HG03432 (cell line): ENCODE data around the gene TIAM1.

Experiments
- ATAC-seq: cut with Tn5 transposase; IDR thresholded peaks from one replicate; pipeline ENCODE4 v1.9.1; 2021; ENCODE audit warnings: mild to moderate bottlenecking, moderate library complexity; ENCODE audit not compliant: unreplicated experiment

Gene TIAM1

DNA sequence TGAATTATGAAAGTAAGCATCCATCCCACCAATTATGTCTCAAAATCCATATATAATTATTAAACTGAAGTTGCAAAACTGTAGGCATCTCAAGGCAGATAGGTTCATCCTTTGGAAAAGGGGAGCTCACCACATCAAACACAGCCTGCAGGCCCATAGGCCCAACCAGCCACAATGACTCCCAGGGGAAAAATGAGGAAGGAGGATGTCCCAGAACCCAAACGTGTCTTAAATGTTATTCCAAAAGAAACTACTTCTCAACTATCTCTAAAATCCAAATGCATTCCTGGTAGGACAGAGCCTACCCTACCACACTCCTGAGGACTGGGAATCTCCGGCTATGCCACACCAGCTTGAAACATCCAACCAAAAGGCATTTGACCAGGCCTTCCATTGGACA lies 12.8 kb downstream of the TIAM1 start:
- ATAC-seq: no peak

DNA sequence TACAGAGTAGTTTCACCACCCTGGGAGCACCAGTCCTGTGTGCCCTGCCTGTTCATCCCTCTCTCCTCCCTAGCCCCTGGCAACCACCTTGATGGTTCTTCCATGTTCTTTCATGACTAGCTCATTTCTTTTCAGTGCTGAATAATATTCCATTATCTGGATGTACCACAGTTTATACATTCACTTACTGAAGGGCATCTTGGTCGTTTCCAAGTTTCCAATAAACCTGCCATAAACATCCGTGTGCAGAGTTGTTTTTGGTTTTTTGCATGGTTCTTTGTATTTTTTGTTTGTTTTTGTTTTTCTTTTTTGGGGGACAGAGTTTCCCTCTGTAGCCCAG lies 13.9 kb downstream of the TIAM1 start:
- no peak for ATAC-seq

DNA sequence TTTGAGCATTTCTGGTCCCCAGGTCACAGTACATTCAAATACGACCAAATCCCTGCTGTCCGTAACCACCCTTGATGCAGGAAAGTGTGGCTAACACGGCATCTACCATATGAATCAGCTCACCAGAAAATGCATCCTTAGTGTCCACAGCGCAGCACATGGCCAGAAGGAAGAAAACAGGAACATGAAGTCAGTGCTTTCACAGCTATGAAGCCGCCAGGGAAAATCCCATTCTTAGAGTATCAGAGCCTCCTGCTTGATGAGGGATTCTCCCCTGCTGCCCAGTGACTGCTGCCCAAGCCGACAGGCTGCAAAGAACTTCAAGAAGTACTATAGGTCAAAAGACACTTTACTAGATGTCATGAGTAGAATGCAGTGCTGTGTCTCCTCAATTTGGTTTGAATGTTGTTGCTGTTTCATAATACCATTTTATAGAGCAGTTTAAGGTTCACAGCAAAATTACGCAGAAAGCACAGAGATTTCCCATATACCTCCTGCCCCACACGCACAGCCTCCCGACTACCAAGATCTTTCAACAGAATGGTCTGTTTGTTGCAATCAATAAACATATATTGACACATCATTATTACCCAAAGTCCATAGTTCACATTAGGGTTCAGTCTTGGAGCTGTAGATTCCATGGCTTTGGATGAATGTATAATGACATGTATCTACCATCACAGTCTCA lies 14.5 kb downstream of the TIAM1 start:
- ATAC-seq: no peak

DNA sequence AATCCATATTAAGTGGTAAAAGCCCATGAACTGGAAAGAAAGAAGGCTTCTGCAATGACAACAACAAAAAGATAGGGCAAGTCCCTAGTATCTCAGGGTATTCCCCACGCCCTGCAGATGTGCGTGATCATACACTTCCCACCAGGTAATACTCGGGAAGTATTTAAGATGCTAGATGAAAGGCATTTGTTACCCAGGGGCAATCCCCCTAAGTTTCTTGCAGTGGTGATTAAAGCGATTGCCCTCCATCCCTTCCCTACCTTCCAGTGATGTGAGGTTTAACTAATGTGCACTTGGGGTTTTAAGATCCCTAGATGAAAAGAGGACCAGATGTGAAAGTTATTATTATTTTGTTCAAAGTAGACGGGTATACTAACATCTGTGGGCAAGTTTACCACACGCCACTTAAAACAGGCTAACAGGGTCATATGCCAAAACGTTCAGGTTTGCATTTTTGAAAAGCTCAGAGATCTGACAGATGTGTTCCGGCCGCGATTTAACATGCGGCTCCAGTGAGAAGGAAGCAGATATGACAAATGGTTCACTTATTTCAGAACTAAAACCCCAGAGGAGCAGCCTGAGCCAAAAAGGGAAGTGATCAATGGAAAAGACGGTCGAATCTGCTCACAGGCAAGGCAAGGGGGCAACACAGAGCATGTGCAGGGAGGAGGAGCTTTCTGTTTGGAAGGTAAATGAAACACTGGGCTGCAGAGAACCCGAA lies 17.4 kb downstream of the TIAM1 start:
- ATAC-seq: peak; percentile 98

DNA sequence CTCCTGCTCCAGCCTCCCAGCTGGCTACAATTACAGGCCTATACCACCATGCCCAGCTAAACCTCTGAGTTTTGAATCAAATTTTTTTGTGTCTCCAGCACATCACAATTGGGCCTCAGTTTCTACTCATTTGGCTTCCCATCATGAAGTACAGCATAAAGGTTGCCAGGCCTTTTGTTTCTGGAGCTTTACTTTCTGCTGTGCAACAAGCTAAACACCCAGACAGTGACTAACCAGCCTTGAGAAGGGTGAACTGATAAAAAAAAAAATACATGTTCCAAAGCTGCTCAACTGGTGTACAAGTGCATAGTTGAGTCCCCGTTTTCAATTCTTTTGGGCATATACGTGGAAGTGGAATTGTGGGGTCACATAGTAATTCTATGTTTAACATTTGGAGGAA lies 25.1 kb downstream of the TIAM1 start:
- ATAC-seq: no peak

DNA sequence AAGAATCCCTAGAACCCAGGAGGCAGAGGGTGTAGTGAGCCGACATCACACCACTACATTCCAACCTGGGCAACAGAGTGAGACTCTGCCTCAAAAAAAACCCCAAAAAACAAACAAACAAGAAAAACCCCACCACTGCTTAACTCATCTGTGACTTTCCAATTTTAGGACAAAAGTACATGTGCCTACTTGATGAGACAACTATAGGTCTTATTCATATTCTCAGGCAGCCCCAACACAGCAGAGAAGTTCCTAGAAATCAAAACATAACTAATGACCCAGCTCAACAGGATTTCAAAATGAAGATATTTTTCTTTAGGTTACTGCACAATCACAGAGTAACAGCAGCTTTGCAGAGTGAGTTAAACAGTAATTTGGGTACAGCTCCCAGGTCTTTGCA lies 26.4 kb downstream of the TIAM1 start:
- ATAC-seq: no peak

DNA sequence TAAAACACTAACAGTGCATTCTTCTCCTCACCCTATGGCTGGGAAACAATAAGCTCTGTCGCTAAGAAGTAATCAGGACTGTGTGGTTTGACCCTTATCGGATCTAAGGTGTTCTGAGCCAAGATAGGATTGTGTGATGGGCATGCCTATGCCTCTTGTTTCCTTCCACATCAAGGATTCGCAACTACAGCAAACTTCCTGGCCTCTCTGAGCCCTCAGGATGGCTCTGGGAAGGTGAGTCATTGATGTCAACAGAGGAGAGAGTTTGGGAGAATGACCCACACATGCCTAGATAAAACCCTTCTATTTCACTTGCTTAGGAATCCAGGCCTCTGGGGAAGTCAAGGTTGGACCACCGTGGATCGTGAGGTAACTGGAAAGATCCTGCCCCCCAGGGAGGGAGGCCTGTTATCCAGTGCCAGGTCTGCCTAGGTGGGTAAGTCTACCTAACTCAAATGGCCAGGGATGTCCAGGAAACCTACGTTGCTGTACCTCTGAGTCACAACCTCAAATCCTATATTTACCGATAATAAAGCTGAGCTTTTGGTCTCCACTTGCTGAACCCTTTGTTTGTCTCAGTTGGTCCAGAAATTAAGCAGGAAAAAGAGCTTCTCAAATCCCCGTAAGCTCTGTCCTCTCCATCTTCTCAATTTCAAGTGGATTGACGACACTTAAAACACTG lies 27.4 kb downstream of the TIAM1 start:
- ATAC-seq: no peak

DNA sequence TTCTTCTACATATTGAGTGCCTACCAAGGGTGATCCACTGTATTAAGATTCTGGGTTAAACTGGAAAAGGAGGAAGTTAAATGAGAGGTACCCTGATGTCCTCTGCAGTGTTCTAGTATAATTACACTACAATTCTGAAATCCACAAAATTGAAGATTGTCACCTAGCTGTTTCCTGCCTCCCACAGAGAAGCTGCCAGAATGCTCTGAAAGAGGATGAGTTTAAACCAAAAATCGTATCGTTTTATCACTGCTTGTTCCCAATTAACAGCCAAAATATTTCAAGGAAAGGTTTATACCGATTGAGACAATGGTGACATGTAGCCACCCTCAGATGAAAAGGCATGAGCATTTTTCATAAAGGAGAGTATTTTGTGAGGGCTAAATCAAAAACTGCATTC lies 28.0 kb downstream of the TIAM1 start:
- ATAC-seq: no peak

DNA sequence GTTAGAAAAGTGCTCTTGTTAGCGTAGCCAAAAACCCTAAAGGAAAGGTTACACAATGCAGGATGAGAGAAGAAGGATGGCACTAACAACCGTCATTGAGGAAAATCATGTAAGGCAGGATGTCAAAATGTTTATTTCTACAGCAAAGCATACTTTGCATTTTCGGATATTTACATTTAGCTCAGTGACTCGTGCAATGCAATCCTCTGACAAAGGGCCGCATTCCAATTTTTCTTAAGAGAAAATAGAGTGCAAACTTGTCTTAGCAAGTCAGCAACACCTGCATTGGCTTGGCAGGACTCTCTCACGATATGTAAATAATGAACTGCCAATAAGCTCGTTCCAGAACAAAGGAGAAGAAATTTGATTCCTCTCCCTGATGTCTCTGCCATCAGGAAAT lies 33.3 kb downstream of the TIAM1 start:
- ATAC-seq: no peak

DNA sequence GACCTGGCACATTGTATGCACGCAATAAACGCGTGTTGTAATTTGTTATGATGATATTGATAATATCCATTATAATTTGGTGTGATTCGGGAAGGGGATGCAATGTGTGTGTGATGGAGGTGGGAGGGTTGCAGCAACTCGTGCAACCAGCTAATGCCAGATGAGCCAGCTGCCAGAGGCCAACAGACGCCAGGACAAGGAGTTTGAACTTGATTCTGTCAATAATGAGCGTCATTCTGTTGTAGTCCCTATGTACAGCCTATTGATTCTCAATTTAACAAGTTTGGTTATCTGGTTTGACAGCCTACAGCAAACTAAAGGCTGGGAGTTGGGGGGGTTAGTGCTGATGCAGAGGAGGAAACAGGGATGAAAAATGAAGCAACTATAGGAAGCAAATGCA lies 35.5 kb downstream of the TIAM1 start:
- no peak for ATAC-seq

DNA sequence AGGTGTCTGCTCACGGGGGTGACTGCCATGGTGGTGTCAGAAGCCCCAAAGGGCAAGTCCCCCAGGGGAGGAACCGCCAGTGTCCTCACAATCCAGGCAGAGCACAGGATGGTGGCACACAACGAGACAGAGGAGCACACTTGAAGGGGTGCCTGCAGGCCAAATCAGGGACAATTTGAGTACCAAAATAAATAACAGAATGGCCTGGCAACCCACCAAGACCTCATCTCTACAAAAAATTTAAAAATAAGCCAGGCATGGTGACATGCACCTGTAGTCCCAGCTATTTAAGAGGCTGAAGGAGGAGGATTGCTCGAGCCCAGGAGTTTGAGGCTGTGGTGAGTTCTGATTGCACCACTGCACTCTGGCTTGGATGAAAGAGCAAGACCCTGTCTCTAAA lies 38.2 kb downstream of the TIAM1 start:
- no peak for ATAC-seq

DNA sequence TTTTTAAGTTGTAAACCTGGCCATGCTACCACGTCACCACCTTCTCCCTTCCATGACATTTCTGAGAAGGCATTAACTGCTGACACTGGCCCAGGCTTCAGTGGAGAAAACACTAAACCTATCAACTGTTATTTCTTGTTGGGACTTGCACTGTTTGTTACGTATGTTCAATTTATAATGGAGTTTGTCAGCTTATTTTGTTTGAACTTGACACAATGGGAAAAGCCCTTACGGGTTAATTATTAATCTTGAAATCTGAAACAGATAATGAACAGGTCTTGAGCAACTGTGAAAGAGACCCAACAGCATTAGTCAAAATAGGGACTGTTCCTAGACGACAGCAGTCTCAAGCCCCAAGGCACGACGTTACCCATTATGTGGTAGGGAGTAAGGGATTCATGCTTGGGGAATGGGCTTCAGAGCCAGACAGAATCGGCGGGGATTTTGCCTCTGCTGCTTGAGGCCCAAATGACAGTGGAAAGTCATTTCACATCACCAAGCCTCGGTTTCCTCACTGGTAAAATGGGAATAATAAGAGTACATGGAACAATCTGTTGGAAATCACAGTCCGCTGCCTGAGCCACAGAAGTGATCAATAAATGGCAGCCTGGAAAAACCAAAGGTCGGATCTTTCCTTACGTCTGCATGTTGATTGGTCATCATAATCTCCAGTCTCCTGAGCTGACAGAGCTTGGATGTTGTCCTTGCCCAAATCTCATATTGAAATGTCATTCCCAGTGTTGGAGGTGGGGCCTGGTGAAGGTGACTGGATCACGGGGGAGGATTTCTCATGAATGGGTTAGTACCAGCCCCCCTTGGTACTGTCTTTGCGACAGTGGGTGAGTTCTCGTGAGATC lies 44.5 kb downstream of the TIAM1 start:
- ATAC-seq: peak; percentile 66

DNA sequence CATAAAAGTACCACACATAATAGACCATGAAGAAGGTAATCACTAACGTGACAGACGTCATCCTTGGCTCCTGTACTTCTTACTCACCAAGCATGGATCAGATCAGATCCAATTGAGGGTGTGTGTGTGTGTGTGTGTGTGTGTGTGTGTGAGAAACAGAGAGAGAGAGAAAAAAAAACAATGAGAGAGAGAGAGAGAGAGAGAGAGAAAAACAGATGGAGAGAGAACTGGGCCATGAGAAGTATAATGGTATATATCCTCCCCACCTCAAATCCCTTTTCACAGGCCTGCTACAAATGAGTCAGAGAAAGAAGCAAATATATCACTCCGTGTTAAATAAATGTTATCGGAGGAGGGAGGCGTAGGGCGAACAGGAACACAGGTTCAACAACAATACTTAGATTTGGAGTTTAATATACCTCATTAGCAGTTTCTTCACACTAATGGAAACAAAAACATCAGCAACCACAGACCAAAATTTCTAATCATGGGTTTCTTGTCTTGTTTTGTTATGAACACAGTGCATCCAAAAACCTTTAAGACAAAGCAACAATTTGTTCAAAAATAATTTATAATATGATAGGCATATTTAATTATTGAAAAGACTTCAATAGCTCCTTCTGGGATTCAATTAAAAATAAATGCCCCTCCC lies 45.3 kb downstream of the TIAM1 start:
- ATAC-seq: no peak

DNA sequence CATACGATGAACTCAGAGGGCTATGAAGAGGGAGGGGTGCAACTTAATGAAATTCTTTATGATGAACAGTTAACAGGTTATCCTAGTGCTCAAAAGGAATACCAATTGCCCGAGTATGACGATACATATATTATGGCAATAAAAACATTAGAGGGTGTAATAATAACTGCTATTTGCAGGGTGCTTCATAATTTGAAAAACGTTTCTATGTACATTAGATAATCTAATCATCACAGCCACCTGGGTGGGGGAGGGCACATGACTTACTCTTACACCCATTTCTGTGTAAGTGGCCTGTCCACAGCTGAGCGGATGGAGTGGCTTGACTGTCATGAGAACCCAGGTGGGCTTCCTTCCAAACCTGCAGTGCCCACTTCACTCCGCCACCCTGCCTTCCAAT lies 46.3 kb downstream of the TIAM1 start:
- no peak for ATAC-seq

DNA sequence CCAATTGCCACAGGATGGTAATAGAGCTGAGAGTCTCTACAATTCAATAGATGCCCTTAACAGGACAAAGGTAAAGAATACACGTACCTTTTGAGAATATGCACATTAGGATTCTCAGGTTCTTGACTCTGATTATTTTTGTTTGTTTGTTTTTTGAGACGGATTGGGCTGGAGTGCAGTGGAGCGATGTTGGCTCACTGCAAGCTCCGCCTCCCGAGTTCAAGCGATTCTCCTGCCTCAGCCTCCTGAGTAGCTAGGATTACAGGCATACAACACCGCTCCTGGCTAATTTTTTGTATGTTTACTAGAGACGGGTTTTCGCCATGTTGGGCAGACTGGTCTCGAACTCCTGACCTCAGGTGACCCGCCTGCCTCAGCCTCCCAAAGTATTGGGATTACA lies 48.4 kb downstream of the TIAM1 start:
- no peak for ATAC-seq

DNA sequence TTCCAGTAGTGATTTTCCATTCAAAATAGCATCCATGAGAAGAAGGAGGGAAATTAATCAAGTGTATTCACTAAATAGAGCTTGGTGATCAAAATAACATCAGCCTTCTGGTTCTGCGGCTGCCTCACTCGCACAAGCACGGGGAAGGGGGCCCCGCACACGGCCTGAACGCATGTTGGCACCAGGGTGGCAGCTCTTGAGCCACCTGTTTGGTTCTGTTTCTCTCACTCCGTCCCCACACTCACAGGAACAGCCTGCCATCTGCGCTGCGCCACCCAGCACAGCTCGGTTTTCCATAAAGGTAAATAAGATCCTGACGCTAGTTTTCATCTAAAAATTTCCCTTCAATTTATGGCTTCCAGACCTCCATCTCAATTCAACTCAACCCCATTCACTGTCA lies 49.4 kb downstream of the TIAM1 start:
- no peak for ATAC-seq

DNA sequence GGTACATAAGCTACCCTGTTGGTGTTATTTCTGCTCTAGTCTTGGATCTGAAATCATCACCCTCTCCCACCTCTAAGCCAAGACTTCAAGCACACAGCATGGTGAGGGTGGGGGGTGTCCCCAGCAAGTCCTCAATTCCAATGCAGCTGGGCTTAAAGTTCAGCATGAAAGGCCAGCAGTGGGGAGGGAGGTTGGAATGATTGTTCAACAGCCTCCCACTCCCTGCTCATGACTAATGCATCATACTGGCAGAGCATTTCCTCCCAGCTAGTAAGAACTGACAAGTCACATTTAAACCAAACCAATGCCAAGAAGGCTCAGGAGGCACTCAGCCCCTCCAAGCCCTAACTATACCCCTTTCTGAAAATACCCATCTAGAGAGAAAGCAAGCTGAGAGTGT lies 50.1 kb downstream of the TIAM1 start:
- no peak for ATAC-seq

DNA sequence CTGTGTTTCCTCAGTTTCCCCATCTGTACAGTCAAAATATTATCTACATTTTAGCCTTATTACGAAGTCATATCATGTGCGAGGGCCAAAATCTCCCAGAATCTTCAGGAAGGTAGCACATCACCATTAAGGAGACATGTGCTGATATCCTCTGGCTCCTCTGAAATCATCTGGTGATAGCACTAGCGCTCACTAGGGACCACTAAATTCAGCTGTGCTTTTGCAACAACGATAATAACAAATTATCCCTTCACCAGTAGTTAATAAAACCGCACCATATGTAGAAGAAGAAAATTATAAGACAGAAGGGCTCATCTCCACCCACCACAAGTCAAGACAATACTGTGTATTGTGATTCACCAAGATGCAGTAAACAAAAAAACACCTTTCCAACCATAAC lies 53.3 kb downstream of the TIAM1 start:
- no peak for ATAC-seq

DNA sequence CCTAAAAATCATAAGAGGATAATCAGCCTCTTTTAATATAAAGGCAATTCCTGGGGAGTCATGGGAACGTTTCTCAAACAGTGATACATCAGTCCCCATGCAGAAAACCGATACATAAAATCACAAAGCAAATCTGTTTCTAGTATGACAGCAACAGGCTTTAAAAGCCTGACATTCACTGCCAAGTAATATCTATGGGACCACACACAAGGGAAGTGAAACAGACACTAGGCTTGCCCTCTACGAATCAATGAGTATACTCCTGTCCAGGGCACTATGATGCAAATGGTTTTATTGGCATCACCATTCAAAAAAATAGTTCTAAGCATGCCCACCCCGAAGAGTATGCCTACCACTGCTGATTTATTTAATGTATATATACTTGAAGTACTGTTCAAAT lies 54.4 kb downstream of the TIAM1 start:
- ATAC-seq: no peak

DNA sequence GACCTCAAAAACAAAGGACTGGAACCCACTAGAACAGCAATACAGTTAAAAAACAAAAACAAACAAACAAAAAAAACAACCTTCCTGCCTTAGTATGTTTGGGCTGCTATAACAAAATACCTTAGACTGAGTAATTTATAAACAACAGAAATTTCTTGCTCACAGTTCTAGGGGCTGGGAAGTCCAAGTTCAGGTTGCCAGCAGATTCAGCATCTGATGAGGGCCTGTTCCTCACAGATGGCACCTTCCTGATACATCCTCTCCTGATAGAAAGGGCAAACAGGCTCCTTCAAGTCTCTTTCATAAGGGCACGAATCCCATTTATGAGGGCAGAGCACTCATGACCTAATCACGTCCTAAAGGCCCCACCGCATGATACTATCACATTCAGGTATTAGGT lies 55.9 kb downstream of the TIAM1 start:
- no peak for ATAC-seq

DNA sequence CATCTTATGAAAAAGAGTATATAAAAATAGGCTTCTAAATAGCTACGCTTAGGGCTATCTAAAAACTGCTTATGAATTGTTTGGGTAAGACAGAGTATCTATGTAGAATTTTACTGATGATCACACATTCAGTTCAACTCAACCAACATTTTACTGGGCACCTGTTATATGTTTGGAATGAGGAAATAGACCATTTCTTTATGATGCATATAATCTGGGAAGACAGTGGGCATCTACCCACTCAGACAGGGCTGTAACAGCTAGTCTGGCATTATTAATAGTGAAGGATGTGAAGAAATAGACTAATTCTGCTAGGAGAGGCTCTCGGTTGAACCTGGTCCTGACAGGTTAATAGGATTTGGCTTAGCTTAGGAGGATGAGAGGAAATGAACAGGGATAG lies 56.9 kb downstream of the TIAM1 start:
- no peak for ATAC-seq
